Fibroblast of peridontal ligament (primary cell): ENCODE measurements around the gene MARCHF6.
"Not testable (repeated sequence)": the region's sequence is repeated elsewhere in the genome, so short reads cannot be mapped to it uniquely, and the experiment has no call there.

Source experiments
- DNase-seq: peaks from one replicate; pipeline ENCODE4 v3.0.0-alpha.2; 2010; ENCODE audit errors: extremely low read depth

The MARCHF6 gene

DNA sequence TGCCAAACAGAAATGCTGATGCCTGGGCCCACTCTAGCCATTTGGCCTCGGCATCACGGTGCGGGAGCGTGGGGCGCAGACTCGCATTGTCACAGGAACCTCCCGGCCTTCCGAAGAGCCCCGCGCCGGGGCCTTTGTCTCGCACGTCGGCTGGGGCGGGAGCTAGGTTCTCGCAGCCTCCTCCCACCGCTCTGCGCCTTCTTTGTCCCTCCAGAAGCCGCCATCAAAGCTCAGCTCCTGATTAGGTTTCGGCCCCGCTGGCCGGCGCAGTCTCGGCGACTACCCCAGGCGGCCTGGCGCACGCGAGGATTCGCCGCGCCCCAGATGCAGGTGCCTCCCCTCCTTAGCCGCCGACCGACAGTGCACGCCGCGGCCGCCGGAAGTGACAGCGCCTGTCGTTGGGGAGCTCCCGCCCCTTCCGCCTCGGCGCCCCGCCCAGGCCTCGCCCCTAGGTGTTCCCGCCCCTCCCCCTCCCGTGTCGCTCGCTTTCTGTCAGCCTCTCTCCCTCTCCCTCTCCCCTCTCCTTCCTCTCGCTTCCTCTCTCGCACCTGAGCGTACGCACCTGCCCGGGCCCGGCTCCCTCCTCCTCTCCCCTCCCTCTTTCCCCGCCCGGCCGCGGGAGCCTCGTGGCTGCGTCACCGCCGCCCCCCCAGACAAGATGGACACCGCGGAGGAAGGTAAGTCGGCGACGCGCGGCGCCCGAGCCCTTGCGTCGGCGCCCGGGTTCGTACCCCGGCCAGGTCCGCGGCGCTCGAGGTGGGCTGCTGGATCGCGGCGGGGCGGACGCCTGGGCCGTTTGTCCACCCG lies at the start of gene MARCHF6:
Gene MARCHF6 (plus strand): TSS at position 455 of the 807 bp plus-strand sequence. CDS start 204 bp downstream, at position 659.
- DNase-seq = peak; percentile 76

DNA sequence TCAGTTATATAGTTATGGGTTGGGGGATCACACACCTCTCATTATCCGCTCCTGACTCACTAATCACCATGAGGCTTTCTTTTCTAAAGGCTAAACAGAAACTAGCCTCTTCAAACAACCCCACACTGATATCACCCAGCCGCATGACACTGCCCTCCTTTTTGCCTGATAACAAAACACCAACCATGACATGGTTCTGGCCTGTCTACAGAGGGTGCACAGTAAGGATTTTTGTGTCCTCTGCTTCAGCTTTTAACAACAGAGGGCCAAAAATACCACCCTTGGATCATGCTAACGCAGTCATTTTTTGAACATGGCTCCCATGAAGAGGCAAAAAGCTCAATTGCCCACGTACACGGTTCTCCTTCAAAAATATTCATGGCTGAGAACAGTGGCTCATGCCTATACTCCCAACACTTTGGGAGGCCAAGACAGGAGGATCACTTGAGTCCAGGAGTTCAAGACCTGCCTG lies 49.8 kb upstream of the MARCHF6 start:
- no peak for DNase-seq

DNA sequence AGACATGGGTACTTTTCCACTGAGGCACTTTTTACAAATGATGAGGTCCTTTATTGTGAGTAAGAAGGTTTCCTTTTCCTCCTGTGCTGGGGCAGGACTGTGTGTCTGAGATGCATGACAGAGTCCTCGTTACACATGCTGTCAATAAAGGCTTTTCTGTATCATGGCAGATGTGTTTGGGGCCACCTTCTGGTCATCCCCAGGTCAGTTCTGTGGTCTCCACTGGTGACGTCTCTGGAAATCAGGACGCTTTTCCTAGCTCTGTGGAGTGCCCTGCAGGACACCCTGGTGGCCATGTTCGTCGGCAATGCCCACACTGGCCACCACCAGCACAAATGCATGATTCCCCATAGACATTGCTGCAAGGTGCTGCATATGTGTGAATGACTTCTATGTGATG lies 48.6 kb upstream of the MARCHF6 start:
- no peak for DNase-seq

DNA sequence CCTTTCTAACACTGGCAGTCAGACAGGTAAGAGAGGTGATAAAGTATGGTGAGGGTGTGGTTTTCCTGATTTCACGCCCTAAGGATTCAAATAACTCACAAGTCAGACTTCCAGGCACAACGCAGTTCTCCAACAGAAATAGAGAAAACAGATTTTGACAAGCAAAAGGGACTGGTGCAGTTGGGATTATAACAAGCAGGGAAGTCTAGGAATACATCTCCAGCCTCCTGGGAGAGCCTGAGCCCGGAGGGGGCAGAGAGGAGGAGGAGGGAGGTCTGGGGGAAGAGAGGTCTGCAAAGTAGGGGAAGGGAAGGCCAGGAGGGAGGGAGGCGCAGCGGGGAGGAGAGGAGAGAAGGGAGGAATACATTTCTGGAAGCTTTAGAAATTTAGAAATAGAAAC lies 47.4 kb upstream of the MARCHF6 start:
- DNase-seq = no peak

- DNase-seq = no peak
Measured at GRCh38 chr5:10306806-10307205, 46.7 kb upstream of the MARCHF6 start.

GRCh38 chr5:10307206-10308148 lies 46.0 kb upstream of the MARCHF6 start, which contains the start of gene CMBL:
TSS of gene CMBL (minus strand) at chr5:10307902. CDS start at chr5:10290762, 17,140 bp downstream.
- DNase-seq = peak; percentile 47

DNA sequence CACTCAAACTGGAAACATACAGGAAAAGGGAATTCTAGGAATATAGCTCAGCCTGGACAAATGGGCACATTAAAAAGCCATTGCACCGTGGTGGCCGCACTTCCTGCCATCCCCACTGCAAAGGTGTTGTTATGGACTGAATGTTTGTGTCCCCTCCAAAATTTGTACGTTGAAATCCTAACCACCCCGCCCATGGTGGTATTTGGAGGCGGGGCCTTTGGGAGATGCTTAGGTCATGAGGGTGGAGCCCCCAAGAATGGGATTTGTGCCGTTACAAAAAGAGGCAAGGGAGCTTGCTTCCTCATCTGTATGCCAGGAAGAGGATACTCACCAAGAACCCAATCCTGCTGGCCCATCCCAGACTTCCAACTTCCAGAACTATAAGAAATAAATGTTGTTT lies 44.7 kb upstream of the MARCHF6 start:
- no peak for DNase-seq

DNA sequence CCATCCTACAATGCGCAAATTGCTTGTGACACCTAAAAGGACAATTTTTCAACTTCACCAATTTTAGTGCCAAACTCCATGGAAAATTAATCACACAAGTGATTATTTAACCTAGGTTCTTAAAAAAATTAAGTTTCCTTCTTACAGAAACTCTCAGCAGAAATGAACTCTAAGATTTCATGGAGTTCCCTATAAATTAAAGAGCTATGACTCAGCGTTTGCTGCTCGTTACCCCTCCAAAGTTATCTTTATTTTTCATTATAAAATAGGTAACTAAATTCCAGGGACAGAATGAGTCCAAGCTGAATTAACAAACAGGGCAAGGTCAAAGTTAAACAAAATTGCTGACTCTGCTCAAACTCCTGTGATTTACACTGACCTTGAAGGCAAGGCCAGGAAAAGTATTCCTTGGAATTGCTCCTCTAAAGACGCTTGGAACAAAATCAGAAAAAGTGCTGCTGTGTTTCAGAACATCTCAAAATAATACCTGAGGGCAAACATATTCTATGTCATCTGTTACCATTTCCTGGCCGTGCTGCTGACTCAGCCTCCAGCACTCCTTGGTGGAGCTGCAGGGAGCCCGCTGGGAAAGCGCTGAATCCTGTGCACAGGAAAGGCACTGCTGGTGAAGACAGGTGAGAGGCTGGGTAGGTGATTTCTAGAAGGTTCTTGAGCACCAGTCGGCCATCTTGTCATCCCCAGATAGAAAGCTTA lies 43.3 kb upstream of the MARCHF6 start:
- no peak for DNase-seq

- DNase-seq = not testable (repeated sequence)
Measured at GRCh38 chr5:10310835-10311570, 42.5 kb upstream of the MARCHF6 start.

GRCh38 chr5:10311595-10312425 lies 41.7 kb upstream of the MARCHF6 start:
- no peak for DNase-seq

DNA sequence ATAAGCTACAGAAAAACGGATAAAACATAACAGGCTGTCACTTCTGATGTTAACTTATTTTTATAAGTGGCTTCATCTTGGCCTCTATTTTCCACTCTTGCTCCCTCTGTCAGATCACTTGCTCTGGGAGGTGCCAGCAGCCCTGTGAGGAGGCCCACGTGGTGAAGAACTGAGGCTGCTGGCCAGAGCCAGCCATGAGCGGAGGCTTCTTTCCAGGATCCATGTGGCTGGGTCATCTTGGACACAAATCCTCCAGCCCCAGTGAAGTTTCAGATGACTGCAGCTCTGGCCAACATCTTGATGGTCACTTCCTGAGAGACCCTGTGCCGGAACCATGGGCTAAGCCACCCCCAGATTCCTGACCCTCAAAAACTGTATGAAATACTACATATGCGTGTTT lies 38.3 kb upstream of the MARCHF6 start:
- no peak for DNase-seq

DNA sequence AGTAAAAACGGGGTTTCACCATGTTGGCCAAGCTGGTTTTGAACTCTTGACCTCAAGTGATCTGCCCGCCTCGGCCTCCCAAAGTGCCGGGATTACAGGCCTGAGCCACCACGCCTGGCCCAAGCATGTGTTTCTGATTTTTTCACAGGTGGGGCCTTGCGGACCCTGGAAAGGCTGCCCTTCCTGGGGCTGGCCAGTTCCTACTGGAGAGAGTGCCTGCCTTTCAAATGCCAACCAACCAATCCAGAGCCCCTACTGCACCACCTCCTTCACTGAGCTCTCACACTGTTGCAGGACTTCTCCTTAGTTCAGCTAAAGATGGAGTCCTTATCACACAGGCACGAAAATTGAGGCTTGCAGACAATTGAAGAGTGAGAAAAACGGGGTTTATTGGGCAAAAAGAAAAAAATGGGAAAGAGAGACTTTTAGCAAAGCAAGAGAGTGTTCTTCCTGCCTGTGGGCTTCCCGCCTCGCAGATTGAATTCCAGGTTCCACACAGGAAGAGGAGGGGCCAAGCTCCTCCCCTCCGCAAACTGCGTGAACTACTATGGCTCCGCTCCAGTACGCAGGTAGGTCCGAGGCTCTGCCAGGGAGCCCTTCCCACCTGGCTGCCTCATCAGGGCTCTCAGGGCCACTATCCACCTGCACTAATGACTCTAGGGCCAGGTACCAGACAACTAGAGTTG lies 37.5 kb upstream of the MARCHF6 start:
- DNase-seq = no peak

DNA sequence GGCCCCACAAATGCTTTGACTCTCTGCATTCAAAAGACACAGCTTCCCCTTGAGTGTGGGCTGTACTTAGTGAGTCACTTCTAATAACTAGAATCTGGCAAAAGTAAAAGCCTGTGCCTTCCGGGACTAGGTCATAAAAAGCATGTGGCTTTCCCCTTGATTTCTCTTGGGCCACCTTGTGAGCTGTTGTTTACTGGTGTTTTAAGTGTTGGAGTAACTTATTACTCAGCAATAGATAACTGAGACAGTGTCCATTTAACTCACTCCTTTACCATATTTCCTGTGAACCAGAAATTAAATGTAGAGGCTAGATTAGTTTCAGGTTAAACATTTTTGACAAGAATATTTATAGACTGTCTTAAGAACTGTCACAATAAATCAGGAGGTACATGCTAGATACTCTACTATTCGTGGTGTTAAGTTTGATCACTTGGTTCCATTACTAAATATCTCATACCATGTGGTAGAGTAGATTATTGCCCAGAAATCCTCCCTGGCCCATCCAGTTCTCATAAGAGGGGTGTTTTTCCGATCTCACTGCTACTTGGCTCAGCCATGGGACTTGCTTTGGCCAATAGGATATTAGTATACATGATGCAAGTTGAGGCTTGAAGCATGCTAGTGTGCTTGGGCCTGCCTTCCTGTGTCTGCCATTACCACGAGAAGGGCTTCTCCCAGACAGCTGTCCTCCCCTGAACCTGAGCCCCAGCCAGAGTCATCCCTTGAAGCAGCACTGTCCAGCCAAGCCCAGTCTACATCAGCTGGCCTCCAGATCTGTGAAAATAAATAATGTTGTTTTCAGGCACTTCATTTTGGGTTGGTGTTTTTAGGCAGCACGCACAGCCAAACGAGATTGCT lies 35.4 kb upstream of the MARCHF6 start:
- DNase-seq = no peak

- no peak for DNase-seq
Measured at GRCh38 chr5:10319202-10319851, 34.2 kb upstream of the MARCHF6 start.

GRCh38 chr5:10320793-10321192 lies 32.7 kb upstream of the MARCHF6 start:
- no peak for DNase-seq

- DNase-seq = no peak
Measured at GRCh38 chr5:10321882-10322281, 31.6 kb upstream of the MARCHF6 start.

DNA sequence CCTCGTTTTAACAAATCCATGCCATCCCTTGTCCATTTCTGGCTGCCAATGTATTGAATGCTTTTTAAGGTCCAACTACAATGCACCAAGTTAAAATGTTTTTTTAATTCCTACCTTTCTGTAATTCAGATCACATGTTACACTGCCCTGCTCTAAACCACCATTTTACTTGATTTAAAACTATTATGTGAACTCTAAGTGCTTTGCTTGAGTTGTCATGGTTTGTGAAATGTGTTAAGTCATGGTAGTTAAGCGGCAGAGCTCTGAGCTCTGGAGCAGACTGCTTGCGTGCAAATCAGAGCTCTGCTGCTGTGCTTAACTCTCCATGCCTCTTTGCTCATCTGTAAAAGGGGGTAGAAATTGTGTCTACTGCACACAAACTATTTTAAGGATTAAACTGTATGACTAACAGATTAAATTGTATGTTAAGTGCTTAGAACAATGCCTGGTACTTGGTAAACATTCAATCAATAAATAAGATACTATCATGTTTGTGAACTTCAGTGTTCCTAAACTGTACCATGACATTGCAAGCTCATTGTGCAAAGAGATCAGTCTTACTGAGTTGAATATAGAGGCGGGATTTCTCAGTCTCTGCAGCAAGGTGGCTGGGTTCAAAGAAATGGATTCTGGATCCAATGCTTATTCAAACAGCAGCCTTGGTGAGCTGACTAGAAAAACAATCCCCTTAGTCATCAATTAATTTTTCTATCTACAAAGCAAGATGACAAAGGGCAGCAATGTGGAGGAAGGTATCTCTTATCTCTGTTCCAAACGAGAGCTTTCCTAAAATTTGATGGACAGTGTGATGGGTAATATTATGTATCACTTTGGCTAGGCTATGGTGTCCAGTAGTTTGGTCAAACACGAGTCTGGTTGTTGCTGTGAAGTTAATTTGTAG lies 29.7 kb upstream of the MARCHF6 start:
- peak; percentile 74 for DNase-seq
